Fibroblast of lung (primary cell): Measurements from ENCODE around the gene FBLIM1. TPM values are rescaled to one million over a fixed set of nuclear protein-coding genes. Genes with fewer than 3 reads are reported as not detected.

Experiments
- DNase-seq, 2 donors: peaks; one replicate each; pipeline versions ENCODE4 v3.0.0 to v3.0.0-alpha.2; 2010; ENCODE audit warnings: low read depth in 2 of 2
- H2AFZ ChIP-seq: 2 replicates; pipeline ENCODE4 v1.5.1; 2012; ENCODE audit warnings: low read length, control low read depth, inconsistent platforms
- H3K27ac ChIP-seq: 2 replicates; pipeline ENCODE4 v1.5.1; 2011; ENCODE audit warnings: low read length, control low read depth; ENCODE audit not compliant: insufficient read depth
- H3K27me3 ChIP-seq: 2 replicates; pipeline ENCODE4 v1.5.1; 2011; ENCODE audit warnings: mild to moderate bottlenecking, low read length; ENCODE audit not compliant: control insufficient read depth, insufficient read depth
- H3K36me3 ChIP-seq: 2 replicates; pipeline ENCODE4 v1.5.1; 2011; ENCODE audit warnings: low read length; ENCODE audit not compliant: control insufficient read depth, insufficient read depth
- H3K4me1 ChIP-seq: 2 replicates; pipeline ENCODE4 v1.5.1; 2011; ENCODE audit warnings: low read length; ENCODE audit not compliant: control insufficient read depth, insufficient read depth; ENCODE audit errors: extremely low read depth
- H3K4me2 ChIP-seq: 2 replicates; pipeline ENCODE4 v1.5.1; 2011; ENCODE audit warnings: low read length, control low read depth; ENCODE audit not compliant: insufficient read depth; ENCODE audit errors: extremely low read depth
- H3K4me3 ChIP-seq, 4 experiments: fragments of 200-600 bp in 1 of 4; sonication (generic) in 1 of 4; replicated peaks in 1 of 4; 2 replicates each; pipeline ENCODE4 v1.5.1; 2011 to 2016; ENCODE audit warnings: low read length in 4 of 4, low read depth in 3 of 4, mild to moderate bottlenecking in 3 of 4, control low read depth in 2 of 4, inconsistent platforms in 1 of 4, mixed read lengths in 1 of 4; ENCODE audit not compliant: insufficient read depth in 1 of 4; ENCODE audit errors: control extremely low read depth in 1 of 4
- H3K79me2 ChIP-seq: 2 replicates; pipeline ENCODE4 v1.5.1; 2012; ENCODE audit warnings: mild to moderate bottlenecking, low read length, inconsistent platforms; ENCODE audit not compliant: control insufficient read depth, insufficient read depth
- H3K9ac ChIP-seq: 2 replicates; pipeline ENCODE4 v1.5.1; 2011; ENCODE audit warnings: mild to moderate bottlenecking, low read length, control low read depth; ENCODE audit not compliant: insufficient read depth
- H3K9me3 ChIP-seq: 2 replicates; pipeline ENCODE4 v1.5.1; 2012; ENCODE audit warnings: low read depth, low read length; ENCODE audit not compliant: control insufficient read depth, insufficient read depth
- H4K20me1 ChIP-seq: 2 replicates; pipeline ENCODE4 v1.5.1; 2011; ENCODE audit warnings: low read length; ENCODE audit not compliant: control insufficient read depth, insufficient read depth; ENCODE audit errors: extremely low read depth
- CTCF ChIP-seq, 2 donors: IDR thresholded peaks in 1 of 2; conservative IDR thresholded peaks in 1 of 2; 1 replicate in 1 of 2; 2 replicates in 1 of 2; pipeline ENCODE4 v1.5.1; 2011 to 2012; ENCODE audit warnings: low read length in 2 of 2, control low read depth in 1 of 2, inconsistent platforms in 1 of 2, low read depth in 1 of 2, mild to moderate bottlenecking in 1 of 2
- EZH2 ChIP-seq: IDR thresholded peaks from 2 replicates; pipeline ENCODE4 v1.5.1; 2012; ENCODE audit warnings: low read length, control low read depth, mild to moderate bottlenecking; ENCODE audit errors: missing control alignments
- polyA plus RNA-seq, 2 donors: library from polyadenylated mRNA; depleted of rRNA in 1 of 2; stranded (reverse) in 1 of 2; unstranded in 1 of 2; fragments of >200 nt; gene quantifications; 2 replicates each; pipeline ENCODE4 v1.2.1, GENCODE V29; 2011 to 2012; ENCODE audit warnings: missing spikeins in 1 of 2
- total RNA-seq: library from RNA; depleted of rRNA; stranded (reverse); fragments of >200 nt; gene quantifications from 2 replicates; pipeline ENCODE4 v1.2.1, GENCODE V29; 2014

Gene FBLIM1
- total and polyA plus RNA-seq, 2 donors (not counting 1 experiment from before 2014, with no cell fraction given): 17.3 to 86.2 TPM

- DNase-seq: no peak
Observed at GRCh38 chr1:15719381-15720120, 39.0 kb upstream of the FBLIM1 start.

GRCh38 chr1:15720861-15721260 lies 37.7 kb upstream of the FBLIM1 start:
- peaks cover 31% of the 10 kb centered on the region for H3K36me3 ChIP-seq

More at GRCh38 chr1:15719381-15720120, 39.0 kb upstream of the FBLIM1 start:
- H4K20me1 ChIP-seq: no peaks in the 10 kb centered on the region
- H3K9ac ChIP-seq: no peak overlapping the region
- no peak overlapping the region for H3K4me3 ChIP-seq
- no peak overlapping the region for H3K27ac ChIP-seq
- H3K9me3 ChIP-seq: no peaks in the 10 kb centered on the region
- no peak overlapping the region for H3K4me2 ChIP-seq
- TF ChIP-seq CTCF (conservative IDR thresholded peaks at IDR 0.05 in 1 of 2, IDR thresholded peaks at IDR 0.05 in 1 of 2; ENCODE audit: low read depth in 1 of 2, low read length in 2 of 2): no peak
- no peak for TF ChIP-seq EZH2
- peaks cover 25% of the 10 kb centered on the region for H3K36me3 ChIP-seq
- H2AFZ ChIP-seq: no peak overlapping the region
- no peaks in the 10 kb centered on the region for H3K27me3 ChIP-seq
- peaks cover 2% of the 10 kb centered on the region for H3K79me2 ChIP-seq
- peaks cover 5% of the 10 kb centered on the region for H3K4me1 ChIP-seq

GRCh38 chr1:15722411-15722810 lies 36.2 kb upstream of the FBLIM1 start:
- H3K4me3 ChIP-seq: no peak overlapping the region
- no peaks in the 10 kb centered on the region for H3K79me2 ChIP-seq
- no peak overlapping the region for H2AFZ ChIP-seq
- TF ChIP-seq EZH2: no peak
- TF ChIP-seq CTCF (conservative IDR thresholded peaks at IDR 0.05 in 1 of 2, IDR thresholded peaks at IDR 0.05 in 1 of 2; ENCODE audit: low read depth in 1 of 2, low read length in 2 of 2): no peak
- no peak overlapping the region for H3K9ac ChIP-seq
- no peaks in the 10 kb centered on the region for H3K27me3 ChIP-seq
- no peaks in the 10 kb centered on the region for H3K9me3 ChIP-seq
- no peaks in the 10 kb centered on the region for H3K4me1 ChIP-seq
- H3K4me2 ChIP-seq: no peak overlapping the region
- no peaks in the 10 kb centered on the region for H4K20me1 ChIP-seq
- no peak overlapping the region for H3K27ac ChIP-seq
- DNase-seq: no peak
- H3K36me3 ChIP-seq: peaks cover 26% of the 10 kb centered on the region

More at GRCh38 chr1:15720861-15721260, 37.7 kb upstream of the FBLIM1 start:
- no peak overlapping the region for H3K4me2 ChIP-seq
- H3K9ac ChIP-seq: no peak overlapping the region
- TF ChIP-seq CTCF (conservative IDR thresholded peaks at IDR 0.05 in 1 of 2, IDR thresholded peaks at IDR 0.05 in 1 of 2; ENCODE audit: low read depth in 1 of 2, low read length in 2 of 2): no peak
- no peak for TF ChIP-seq EZH2
- H3K27ac ChIP-seq: no peak overlapping the region
- no peak for DNase-seq
- no peaks in the 10 kb centered on the region for H3K4me1 ChIP-seq
- no peaks in the 10 kb centered on the region for H4K20me1 ChIP-seq
- no peaks in the 10 kb centered on the region for H3K27me3 ChIP-seq
- H3K9me3 ChIP-seq: no peaks in the 10 kb centered on the region
- H3K79me2 ChIP-seq: peaks cover 1% of the 10 kb centered on the region
- H2AFZ ChIP-seq: no peak overlapping the region
- H3K4me3 ChIP-seq: no peak overlapping the region
